ENCODE data around the gene ARID1B. TPM values are rescaled to one million over a fixed set of nuclear protein-coding genes. Genes with fewer than 3 reads are reported as not detected.

Gene ARID1B
- total RNA-seq, 1 experiment from 2014 or later = 15.5 TPM

DNA sequence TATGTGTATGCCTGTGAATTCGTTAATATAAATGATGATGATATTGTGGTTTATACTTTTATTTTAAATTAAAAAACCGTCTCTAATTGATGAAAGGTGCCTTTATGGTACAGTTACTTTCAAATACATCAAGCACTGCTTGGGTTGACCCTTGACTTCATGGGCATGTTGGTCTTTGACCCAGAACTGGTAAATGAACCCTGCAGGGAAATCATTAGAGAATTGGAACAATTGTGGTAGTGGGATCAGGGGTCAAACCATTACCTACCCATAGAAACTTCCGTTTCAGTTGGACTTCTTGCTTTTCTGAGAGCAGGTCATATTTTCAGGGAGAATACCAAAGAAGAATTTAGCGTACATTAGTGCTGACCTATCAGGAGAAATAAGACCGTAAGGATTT lies 288.2 kb downstream of the ARID1B start:
- DNase-seq (ENCODE audit: extremely low read depth, low read depth) = no peak

DNA sequence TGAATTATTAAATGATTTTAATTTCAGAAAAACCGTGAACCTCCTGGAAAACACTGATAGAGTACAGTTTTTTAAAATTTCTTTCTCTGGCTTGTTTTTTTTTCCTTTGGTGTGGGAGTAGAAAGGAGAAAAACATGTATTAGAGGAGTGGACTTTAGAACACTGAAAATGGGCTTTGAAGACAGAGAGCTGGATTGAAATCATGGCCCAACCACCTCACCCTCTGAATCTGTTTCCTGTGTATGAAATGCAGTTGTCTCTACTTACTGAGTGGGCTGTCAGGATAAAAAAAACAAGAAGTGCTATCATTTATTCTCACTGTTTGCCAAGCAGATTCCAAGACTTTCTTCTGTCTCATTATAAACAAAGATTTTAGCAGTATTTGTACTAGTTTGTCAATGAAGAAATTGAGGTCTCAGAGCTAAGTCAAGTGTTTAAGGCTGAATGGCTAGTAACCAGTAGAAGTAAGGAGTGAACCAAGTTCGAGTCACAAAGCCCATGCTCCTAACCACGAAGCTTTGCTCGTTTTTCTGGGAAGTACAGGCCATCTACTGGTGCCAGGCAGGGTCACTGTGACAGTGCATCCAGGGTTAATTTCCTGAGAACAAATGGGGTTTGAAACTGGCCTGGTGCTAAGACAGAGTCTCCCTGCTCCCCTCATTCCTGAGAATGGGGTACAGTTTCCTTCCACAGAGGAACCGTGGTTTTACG lies 289.8 kb downstream of the ARID1B start:
- DNase-seq (ENCODE audit: extremely low read depth, low read depth) = no peak

DNA sequence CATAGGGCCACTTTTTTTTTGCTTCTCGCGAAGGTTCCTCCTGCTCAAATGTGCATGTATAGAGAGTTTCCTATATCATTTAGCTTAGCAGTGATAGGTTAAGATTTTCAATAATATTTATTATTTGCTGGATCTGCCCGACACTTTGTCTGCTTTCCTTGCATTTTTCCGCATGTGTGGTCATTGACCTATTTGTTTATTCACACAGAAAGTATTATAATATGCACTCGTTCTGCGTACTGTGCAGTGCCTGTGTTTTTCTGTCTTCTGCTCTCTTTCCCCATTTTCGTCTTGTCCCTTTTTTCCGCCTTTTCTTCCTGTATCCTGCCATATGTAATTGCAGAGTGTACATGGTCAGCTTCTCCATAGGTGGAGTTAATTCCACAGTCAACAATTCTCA lies 290.3 kb downstream of the ARID1B start:
- DNase-seq (ENCODE audit: extremely low read depth, low read depth) = no peak

DNA sequence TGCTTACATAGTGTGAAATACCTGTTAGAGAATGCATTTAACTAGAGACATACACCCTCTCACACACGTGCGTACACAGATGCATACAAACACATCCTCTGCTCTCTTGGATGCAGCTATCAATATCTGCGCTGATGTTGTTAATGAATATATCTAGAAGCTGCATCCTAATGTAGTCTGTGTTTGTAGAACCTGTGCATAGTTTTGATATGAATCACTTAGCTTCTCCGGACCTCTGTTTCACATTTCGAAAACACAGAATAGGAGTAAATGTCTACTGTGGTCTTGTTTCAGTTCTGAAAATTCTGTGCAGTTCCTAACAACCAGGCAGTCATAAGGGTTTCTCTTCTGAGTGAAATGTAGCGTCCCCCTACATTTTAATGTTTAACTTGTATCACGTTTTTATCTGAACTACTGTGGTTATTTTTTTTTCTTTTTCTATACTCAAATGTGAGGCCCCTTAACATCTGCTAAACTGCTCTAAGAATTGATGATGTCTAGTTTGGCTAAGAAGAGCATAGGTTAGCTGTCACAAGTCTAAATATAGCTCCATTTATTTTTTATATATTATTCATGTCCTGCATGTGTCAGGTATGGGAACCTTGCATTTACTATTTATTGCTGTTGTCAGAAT lies 291.6 kb downstream of the ARID1B start:
- DNase-seq (ENCODE audit: extremely low read depth, low read depth) = no peak

DNA sequence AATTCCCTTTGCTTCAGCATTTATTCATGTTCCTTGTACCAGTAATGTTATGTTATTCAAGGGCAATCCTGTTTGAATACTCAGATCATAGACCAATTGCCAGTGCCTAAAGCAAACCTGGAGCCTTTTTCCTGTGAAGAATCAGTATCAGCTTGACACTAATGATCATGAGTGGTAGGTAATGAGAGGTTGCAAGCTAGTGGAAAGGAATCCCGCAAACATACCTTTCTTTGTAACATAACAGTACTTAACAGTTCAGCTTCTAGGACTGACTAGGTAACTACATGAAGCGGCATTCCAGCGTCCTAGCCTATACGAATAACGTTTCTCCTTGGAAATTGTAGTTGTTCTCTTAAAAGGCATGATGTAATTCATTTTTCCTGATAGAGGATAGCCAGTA lies 292.4 kb downstream of the ARID1B start:
- DNase-seq (ENCODE audit: extremely low read depth, low read depth) = no peak

DNA sequence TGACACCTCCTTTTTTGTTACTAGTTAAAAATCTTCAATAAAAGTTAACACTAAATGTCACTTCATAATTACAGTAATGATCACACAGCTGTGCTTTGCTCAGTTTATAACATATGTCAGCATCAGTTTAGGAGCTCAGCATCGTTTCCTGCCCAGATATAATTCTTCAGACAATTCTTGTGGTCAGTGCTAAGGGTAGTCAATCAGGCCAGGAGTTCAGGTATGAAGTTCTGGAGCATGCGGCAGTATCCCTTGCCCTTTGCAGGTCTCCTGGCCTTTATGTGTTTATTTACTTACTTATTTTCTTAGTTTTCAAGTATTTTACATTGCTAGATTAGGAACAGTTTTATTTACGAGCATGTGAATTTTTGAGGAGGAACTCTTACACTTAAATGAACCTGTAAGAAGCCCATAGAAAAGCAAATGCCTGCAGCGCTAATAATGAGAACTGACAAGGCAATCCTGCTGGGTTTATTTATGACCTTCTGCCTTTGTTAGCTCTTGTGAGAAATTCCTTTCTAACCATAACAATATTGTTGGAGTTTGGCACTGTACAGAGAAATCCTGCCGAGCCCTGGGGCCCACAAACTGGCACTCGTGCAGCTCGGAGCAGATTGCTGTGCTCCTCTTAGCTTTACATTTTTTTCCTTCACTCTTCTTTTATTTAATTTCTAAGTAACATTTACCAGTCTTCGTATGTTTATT lies 293.4 kb downstream of the ARID1B start:
- DNase-seq (ENCODE audit: extremely low read depth, low read depth) = no peak

DNA sequence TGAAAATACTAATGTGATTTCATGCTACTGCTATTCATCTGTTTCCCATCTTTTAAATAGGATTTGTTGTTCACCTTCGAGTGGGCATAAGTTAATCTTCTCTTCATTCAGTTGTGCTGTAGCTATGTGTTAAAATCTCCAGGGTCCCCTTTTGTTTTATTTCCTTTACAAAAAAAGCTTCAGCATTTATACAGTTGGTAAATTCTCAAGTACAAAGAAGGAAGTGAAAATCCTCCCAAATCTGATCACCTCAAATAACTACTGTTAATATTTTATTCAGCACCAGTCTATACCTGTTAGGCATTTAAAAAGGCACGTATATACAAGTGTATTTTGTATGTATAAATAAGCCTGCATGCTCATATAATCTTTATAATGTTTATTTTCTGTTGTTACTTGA lies 294.9 kb downstream of the ARID1B start:
- DNase-seq (ENCODE audit: extremely low read depth, low read depth) = no peak

DNA sequence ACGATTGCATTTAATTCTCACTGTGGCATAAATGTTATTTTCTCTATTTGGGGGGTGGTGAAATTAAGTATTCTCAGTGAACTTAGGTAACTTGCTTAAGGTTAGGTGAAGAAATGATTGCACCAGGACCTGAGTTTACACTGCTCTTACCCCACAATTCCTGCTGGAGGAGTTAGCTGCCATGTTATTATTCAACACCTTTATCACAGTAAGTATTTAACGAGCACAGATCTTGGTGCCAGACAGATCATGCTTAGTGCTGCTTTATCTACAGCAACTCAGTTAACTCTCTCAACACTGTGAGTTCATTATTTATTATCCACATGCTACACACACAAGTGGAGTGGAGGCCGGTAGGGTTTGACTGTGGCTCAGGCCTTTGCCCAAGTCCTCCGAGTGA lies 296.4 kb downstream of the ARID1B start:
- DNase-seq (ENCODE audit: extremely low read depth, low read depth) = no peak

DNA sequence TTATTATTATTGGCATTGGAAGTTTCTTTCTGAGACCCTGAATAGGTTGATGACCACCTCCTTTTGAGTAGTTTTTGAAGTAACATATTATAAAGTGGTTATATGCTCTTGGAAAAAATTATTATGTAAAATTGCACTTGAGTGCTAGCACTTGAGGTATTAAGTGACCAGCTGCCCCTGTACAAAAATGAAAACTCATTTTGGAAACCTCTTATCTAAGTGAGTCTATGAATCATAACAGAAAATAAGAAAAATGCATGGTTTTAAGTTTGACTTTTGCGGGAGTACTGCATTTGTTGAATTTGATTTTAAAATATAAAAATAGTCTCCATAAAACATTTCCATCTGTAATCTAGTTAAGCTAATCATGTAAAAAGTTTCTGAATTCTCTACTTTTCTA lies 297.8 kb downstream of the ARID1B start:
- DNase-seq (ENCODE audit: extremely low read depth, low read depth) = no peak

DNA sequence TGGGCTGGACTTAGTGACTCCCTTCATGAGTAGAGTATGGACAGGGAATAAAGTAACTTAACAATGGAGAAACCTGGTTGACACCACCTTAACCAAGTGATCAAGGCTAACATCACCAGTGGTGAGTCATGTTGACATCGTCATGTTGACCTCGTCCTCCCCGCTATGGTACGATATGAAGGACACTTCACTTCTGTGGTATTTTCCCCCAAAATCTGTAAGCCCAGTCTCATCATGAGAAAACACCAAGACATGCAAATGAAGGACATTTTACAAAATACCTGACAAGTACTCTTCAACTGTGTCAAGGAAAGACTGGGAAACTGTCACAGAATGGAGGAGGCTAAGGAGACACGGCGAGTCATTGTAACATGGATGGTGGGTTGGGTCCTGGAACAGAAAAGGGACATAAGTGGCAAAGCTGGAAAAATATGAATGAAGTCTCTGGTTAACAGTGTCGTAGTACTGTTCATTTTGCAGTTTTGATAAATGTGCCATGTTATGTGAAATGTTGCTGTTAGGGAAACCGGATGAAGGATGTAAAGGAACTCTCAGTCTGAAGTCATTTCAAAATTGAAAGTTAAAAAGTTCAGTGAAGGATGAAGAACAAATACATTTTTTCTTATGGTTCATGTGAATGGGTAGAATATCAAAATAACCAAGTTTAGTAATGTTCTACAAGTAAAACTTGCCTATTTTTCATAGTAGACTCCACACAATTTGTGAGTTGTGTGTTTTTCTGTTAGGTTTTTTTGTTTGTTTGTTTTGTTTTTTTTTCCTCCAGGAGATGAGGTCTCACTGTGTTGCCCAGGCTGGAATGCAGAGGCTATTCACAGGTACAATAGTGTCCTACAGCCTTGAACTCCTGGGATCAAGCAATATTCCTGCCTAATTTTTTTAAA lies 298.6 kb downstream of the ARID1B start:
- no peak for DNase-seq (ENCODE audit: extremely low read depth, low read depth)

DNA sequence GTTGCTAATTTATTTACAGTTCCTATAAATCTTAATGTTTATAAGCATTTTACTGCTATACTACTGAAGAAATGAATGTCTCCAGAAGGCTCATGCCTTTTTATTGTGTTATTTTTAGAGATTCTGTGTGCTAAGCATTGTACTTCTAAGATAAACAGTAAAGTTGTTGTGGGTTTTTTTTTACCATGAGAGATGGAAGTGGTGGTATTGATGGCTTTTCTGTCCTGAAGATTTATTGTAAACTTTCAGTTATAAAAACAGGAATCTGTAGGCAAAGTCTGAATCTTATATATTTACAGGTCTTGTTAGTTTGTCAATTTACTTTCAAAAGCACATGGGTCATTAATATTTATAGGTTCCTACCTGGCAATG lies 299.3 kb downstream of the ARID1B start:
- no peak for DNase-seq (ENCODE audit: extremely low read depth, low read depth)

DNA sequence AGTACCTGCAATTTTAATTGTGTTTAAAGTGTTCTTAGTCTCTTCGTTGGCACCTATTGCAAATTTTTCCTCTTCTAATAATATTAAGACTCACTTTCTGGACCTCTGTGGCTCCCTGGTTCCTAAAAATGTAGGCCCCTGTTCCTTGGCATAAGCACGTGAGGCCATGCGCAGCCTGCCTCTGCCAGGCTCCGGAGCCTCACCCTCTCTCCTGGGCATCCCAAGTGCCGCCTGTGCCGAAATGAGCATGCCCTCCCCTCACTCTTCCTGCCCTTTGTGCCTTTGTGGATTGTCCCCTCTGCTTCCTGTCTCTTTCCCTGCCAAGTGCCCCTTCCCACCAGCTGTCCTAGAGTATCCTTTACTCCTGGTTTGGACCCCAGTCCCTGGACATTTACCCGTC lies 300.1 kb downstream of the ARID1B start:
- no peak for DNase-seq (ENCODE audit: extremely low read depth, low read depth)

DNA sequence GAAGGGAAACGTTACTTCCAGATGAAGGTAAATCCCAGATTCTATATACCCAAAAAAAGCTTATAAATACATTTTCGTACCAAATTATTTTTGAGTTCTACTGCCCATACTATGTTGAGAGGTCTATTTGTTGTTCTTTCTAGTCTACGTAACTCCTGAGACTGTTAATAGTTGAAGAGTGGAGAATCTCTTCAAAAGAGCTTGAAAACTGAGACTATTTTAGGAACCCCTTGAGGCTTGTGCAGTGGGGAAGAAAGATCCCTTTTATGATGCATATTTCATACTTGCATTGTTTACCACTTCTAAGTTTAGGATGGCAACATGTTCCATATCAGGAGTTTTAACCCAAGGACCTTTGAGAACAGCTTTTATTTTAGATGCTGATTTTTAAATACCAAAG lies 301.1 kb downstream of the ARID1B start:
- no peak for DNase-seq (ENCODE audit: extremely low read depth, low read depth)

DNA sequence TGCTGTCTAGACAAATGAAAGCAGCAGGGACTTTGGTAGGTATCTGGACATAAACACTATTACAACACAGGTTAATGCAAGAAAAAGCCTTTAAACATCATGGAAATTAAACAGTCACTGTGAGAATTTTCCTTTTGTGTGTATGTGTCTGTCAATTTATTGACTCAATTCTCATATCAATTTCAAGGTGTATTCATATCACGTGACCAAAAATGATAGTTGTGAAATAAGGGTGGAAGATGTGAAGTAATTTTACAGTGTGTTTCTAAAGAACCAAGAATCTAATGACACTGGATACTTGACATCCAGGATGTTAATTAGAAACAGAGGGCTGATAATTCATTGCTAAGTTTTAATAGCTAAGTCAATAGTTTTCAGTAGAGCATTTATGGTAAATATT lies 302.1 kb downstream of the ARID1B start:
- DNase-seq (ENCODE audit: extremely low read depth, low read depth) = no peak

DNA sequence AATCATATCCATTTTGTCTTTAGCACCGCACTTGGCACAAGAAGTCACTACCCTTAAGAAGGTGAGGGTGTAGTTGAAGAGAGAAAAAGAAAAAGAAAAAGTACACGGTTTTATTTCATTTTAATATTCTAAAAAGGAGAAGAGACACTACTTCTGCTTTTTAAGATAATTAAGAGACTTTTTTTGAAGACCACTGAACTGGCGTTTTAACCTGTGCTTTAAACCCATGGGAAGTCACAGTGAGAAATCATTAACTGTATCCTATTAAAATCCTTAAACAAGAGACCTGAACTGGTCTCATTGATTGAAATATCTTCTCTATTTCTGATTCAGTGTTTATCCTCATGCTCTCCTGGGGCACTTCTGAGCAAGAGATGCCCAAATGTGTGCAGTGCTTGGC lies 302.6 kb downstream of the ARID1B start:
- DNase-seq (ENCODE audit: extremely low read depth, low read depth) = no peak

DNA sequence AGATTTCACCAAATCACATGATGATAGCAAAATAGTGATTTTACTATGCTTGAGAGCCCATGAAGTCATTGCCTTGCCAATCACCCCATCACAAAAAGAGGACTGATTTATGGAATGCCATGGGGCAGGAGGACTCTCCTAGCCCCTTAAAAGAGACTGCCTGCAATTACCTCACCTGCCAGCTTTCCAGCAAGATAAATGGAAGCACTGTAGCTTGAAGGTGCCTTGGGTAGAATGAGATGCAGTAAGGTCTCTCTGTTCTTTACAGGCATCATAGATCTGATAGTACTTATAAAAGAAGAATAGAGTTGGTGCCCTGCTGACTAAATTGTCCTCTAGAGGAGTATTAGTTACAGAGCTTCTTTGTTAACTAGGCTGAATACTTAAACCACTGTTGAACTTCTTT lies 303.8 kb downstream of the ARID1B start:
- DNase-seq (ENCODE audit: extremely low read depth, low read depth) = no peak

DNA sequence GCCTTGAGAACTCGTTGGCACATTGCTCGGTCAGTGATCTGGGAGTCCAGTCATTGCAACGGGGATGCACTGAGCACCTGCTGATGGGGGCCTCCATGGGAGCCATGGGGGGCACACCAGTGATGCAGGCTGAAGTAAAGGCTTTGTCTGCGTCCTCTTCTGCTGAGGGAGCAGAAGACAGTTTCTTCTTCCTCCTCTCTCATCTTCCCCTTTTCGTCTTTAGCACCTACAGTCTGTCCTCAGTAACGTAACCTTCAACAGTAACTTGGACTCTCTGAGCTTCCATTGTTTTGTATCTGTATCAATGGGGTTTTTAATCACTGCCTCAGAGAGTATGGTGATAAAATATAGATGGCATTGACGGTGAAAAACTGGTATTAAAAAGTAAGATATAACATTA lies 306.2 kb downstream of the ARID1B start:
- DNase-seq (ENCODE audit: extremely low read depth, low read depth) = no peak

DNA sequence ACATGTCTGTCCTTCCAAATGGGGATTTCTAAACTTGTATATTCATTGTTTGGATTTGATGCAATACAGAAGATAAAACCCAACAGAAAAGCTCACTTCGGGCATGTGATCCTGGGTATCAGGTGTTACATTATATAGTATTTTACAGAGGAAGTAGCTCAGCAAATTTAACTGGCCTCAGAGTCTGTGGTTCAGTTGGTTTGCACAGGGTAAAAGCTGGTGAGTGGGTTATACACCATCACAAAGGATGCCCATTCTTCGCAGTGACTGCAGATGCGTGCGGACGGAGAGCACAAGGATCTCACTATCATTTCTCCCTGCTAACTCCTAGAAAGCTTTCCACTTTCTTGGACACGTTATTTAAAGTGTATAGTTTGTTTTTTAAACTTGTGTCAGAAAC lies 309.5 kb downstream of the ARID1B start:
- DNase-seq (ENCODE audit: extremely low read depth, low read depth) = no peak

DNA sequence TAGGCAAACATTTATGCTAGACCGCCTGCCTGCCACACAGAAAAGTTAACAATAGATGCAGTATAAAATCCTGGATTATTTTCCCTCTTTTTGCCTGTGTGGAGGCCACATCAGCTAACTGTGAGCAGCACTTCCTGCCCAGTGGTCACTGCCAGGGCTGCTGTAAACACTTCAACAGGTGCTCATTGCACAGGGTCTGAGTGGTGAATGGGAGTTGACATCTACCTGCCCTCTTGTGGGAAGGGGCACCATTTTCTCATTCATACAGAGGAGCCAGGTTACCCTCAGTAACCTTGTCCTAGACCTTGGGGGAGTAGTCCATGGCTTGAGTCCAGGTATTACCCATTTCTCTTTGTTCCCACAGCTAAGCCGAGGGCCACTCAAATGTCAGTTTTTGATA lies 310.8 kb downstream of the ARID1B start:
- DNase-seq (ENCODE audit: extremely low read depth, low read depth) = no peak

DNA sequence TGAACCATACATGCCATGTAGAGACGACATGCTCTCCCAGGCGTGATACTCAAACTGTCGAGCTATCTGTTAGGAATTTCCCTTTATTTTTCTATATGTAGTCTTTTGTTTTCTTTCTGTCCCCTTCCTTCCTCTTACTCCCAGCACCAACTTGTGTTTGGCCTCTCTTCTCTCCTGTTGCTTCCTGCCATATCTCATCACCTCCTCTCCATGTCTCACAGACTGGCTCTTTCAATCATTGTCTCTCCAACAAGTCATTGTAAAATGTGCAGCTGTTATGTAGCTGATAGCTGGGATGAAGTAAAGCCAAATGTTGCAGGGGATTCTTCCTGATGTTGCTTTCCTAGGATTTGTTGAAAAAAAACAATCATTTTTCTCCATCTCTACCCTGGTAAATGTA lies 311.7 kb downstream of the ARID1B start:
- no peak for DNase-seq (ENCODE audit: extremely low read depth, low read depth)

DNA sequence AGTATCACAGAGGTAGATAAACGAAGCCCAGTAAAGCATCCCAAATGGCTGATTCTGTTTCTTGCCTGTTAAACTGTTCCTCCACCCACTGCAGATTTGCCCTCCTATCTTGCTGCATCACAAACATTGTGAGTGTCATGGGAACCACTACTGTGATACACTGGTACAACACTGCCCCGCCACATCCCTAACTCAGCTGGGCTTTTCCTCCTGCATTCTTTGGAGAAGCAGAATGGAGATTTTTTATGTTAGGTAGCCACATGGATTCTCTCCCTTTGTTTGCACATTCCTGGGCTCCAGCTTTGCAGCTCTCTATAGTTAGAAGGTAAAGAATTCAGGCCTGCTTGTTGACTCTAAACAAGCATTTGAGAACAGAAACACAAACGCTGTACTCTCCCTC lies 312.1 kb downstream of the ARID1B start:
- no peak for DNase-seq (ENCODE audit: extremely low read depth, low read depth)
